Right atrium auricular region (tissue), 2 donors: ENCODE measurements around the gene MED12L. TPM values are rescaled to one million over a fixed set of nuclear protein-coding genes. Genes with fewer than 3 reads are reported as not detected.

ENCODE experiments used
- DNase-seq: peaks from one replicate; pipeline ENCODE4 v3.0.0-alpha.2; 2019; ENCODE audit warnings: low spot score
- H3K27ac ChIP-seq, 2 donors: fragments of 200-600 bp; sonication (generic); 1 replicate in 1 of 2; 2 replicates in 1 of 2; pipeline ENCODE4 v1.5.1; 2016 to 2019
- H3K27me3 ChIP-seq, 2 donors: fragments of 200-600 bp; sonication (generic); one replicate each; pipeline versions ENCODE4 v1.5.1 to v1.6.0; 2017 to 2019
- H3K36me3 ChIP-seq: fragments of 200-600 bp; sonication (generic); one replicate; pipeline ENCODE4 v1.5.1; 2016
- H3K4me1 ChIP-seq, 2 donors: fragments of 200-600 bp; sonication (generic); one replicate each; pipeline versions ENCODE4 v1.5.1 to v1.6.0; 2017 to 2019
- H3K4me3 ChIP-seq, 2 donors: fragments of 200-600 bp; sonication (generic); 1 replicate in 1 of 2; 2 replicates in 1 of 2; pipeline ENCODE4 v1.5.1; 2017 to 2019; ENCODE audit warnings: mild to moderate bottlenecking in 1 of 2, moderate library complexity in 1 of 2
- H3K9me3 ChIP-seq, 2 donors: fragments of 200-600 bp; sonication (generic); one replicate each; pipeline ENCODE4 v1.5.1; 2019
- total RNA-seq, 2 donors: library from RNA; depleted of rRNA; stranded (reverse); fragments of >200 nt; gene quantifications; one replicate each; pipeline ENCODE4 v1.1.0, GENCODE V29; 2016
- TF ChIP-seq, protein P1 (sequence below), 2 donors: fragments of 200-600 bp; sonication (generic); IDR thresholded peaks; one replicate each; pipeline ENCODE4 v1.5.1; 2019; ENCODE audit warnings: antibody characterized with exemption in 2 of 2

The MED12L gene
- total RNA-seq, 2 donors from 2014 or later, result 0.07 to 0.35 TPM

DNA sequence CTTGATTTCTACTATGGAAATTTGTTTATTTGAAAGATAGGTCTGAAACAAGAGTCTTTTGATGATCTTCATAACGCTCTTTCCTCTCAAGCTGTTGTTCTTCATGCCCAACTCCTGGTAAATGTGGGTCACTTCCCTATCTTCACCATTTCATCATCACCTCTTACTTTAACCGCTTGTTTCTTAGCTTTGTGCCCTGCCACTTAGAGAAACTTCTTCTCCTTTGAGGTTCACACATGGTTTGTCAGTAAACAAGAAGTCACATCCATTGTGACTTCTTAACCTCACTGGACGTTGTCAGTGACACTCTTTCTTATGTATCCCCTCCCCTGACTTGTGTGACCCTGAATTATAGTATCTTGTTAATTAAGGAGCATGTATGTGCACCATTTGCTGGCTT lies 260.8 kb downstream of the MED12L start:
- DNase-seq, result no peak
- TF ChIP-seq, protein P1, sequence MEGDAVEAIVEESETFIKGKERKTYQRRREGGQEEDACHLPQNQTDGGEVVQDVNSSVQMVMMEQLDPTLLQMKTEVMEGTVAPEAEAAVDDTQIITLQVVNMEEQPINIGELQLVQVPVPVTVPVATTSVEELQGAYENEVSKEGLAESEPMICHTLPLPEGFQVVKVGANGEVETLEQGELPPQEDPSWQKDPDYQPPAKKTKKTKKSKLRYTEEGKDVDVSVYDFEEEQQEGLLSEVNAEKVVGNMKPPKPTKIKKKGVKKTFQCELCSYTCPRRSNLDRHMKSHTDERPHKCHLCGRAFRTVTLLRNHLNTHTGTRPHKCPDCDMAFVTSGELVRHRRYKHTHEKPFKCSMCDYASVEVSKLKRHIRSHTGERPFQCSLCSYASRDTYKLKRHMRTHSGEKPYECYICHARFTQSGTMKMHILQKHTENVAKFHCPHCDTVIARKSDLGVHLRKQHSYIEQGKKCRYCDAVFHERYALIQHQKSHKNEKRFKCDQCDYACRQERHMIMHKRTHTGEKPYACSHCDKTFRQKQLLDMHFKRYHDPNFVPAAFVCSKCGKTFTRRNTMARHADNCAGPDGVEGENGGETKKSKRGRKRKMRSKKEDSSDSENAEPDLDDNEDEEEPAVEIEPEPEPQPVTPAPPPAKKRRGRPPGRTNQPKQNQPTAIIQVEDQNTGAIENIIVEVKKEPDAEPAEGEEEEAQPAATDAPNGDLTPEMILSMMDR (IDR thresholded peaks at IDR 0.05), result no peak
- no peaks in the 10 kb centered on the region for H3K27me3 ChIP-seq
- H3K36me3 ChIP-seq, result no peaks in the 10 kb centered on the region
- no peaks in the 10 kb centered on the region for H3K4me1 ChIP-seq
- H3K4me3 ChIP-seq, result no peak overlapping the region
- H3K9me3 ChIP-seq, result no peaks in the 10 kb centered on the region
- H3K27ac ChIP-seq, result peak overlapping the region in 1 of 2 donors; percentile 29

GRCh38 chr3:151347432-151347831 lies 262.0 kb downstream of the MED12L start:
- Histone ChIP-seq H3K9me3 (no peaks in the 10 kb centered on the region), H3K4me1 (no peaks in the 10 kb centered on the region), H3K27me3 (no peaks in the 10 kb centered on the region), H3K4me3 (no peak overlapping the region), H3K36me3 (no peaks in the 10 kb centered on the region), H3K27ac (no peak overlapping the region)
- TF ChIP-seq, protein P1 (IDR thresholded peaks at IDR 0.05), result no peak
- DNase-seq, result no peak

- H3K27me3 ChIP-seq, result no peaks in the 10 kb centered on the region
- TF ChIP-seq, protein P1 (IDR thresholded peaks at IDR 0.05), result no peak
- H3K4me3 ChIP-seq, result no peak overlapping the region
- H3K36me3 ChIP-seq, result no peaks in the 10 kb centered on the region
- no peak for DNase-seq
- no peak overlapping the region for H3K27ac ChIP-seq
- H3K9me3 ChIP-seq, result no peaks in the 10 kb centered on the region
- H3K4me1 ChIP-seq, result no peaks in the 10 kb centered on the region
Measured at GRCh38 chr3:151350656-151351055, 265.2 kb downstream of the MED12L start.

GRCh38 chr3:151351219-151351618 lies 265.8 kb downstream of the MED12L start:
- DNase-seq, result no peak
- Histone ChIP-seq H3K27me3 (no peaks in the 10 kb centered on the region), H3K4me1 (no peaks in the 10 kb centered on the region), H3K36me3 (no peaks in the 10 kb centered on the region), H3K9me3 (no peaks in the 10 kb centered on the region), H3K27ac (no peak overlapping the region), H3K4me3 (no peak overlapping the region)
- TF ChIP-seq, protein P1 (IDR thresholded peaks at IDR 0.05), result no peak

- H3K36me3 ChIP-seq, result no peaks in the 10 kb centered on the region
- no peaks in the 10 kb centered on the region for H3K4me1 ChIP-seq
- no peaks in the 10 kb centered on the region for H3K9me3 ChIP-seq
- no peak overlapping the region for H3K27ac ChIP-seq
- DNase-seq, result no peak
- no peak overlapping the region for H3K4me3 ChIP-seq
- TF ChIP-seq, protein P1 (IDR thresholded peaks at IDR 0.05), result no peak
- no peaks in the 10 kb centered on the region for H3K27me3 ChIP-seq
Measured at GRCh38 chr3:151351648-151352047, 266.2 kb downstream of the MED12L start.

DNA sequence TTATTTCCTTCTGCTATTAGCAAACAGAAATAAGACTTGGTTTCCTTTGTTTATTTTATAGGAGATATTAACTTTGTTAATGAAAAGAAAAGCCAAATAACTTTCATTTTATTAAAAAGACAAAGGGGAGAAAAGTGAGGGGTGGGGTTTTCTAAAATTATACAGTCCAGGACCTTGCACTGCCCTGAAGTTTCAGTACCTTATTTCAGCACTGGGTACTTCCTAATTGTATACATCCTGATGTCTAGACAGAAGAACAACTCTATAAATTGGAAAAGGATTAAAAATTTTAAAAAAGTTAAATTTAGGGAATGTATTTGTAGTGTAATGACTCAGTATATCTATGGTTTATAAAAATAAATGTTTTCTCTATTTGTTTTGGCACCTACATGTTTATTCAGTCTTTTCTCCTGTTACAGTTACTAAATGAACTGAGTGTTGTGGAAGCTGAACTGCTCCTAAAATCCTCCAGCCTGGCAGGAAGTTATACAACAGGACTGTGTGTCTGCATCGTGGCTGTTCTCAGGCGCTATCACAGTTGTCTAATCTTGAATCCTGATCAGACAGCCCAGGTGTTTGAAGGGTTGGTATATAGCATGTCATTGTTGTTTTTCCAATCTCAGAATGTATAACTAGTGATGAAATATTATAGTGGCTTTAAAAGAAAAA lies 271.5 kb downstream of the MED12L start:
- Histone ChIP-seq H3K27me3 (no peaks in the 10 kb centered on the region), H3K36me3 (no peaks in the 10 kb centered on the region), H3K4me3 (no peak overlapping the region), H3K27ac (no peak overlapping the region), H3K9me3 (no peaks in the 10 kb centered on the region), H3K4me1 (no peaks in the 10 kb centered on the region)
- TF ChIP-seq, protein P1 (IDR thresholded peaks at IDR 0.05), result no peak
- DNase-seq, result no peak
